Activated naive CD8-positive, alpha-beta T cell treated with anti-CD3 and anti-CD28 coated beads for 36 hours (primary cell): ENCODE data around the gene NUDT1. TPM values are rescaled to one million over a fixed set of nuclear protein-coding genes. Genes with fewer than 3 reads are reported as not detected.

Experiments used
- DNase-seq: peaks from one replicate; pipeline ENCODE4 v3.0.0; 2021
- H3K27ac Mint-ChIP-seq: one replicate; pipeline ENCODE4 v1.8.0; 2022; ENCODE audit warnings: mild to moderate bottlenecking, moderate library complexity, mixed read lengths
- H3K27me3 Mint-ChIP-seq: one replicate; pipeline ENCODE4 v1.8.0; 2022; ENCODE audit warnings: mild to moderate bottlenecking, mixed read lengths
- H3K36me3 Mint-ChIP-seq: one replicate; pipeline ENCODE4 v1.8.0; 2021; ENCODE audit warnings: mild to moderate bottlenecking, mixed read lengths
- H3K4me1 Mint-ChIP-seq: one replicate; pipeline ENCODE4 v1.8.0; 2021; ENCODE audit warnings: mixed read lengths
- H3K4me3 Mint-ChIP-seq: one replicate; pipeline ENCODE4 v1.8.0; 2022; ENCODE audit warnings: mild to moderate bottlenecking, moderate library complexity, mixed read lengths
- H3K9me3 Mint-ChIP-seq: one replicate; pipeline ENCODE4 v1.8.0; 2022; ENCODE audit warnings: mixed read lengths
- total RNA-seq, 2 experiments: library from RNA; stranded (reverse); gene quantifications; one replicate each; pipeline ENCODE4 v1.2.3, GENCODE V29; 2021

The NUDT1 gene
- total RNA-seq, 2 experiments from 2014 or later = 93.5 to 97.0 TPM

- Mint-ChIP-seq H3K27ac (no peak overlapping the region), H3K27me3 (no peaks in the 10 kb centered on the region), H3K4me3 (no peak overlapping the region), H3K4me1 (peaks cover 7% of the 10 kb centered on the region), H3K9me3 (no peaks in the 10 kb centered on the region), H3K36me3 (peaks cover 19% of the 10 kb centered on the region)
- DNase-seq = no peak
These were observed 16.2 kb upstream of the NUDT1 start for GRCh38 chr7:2225830-2226229.

GRCh38 chr7:2227699-2228098, 14.3 kb upstream of the NUDT1 start:
- no peak overlapping the region for H3K4me3 Mint-ChIP-seq
- no peak for DNase-seq
- H3K27me3 Mint-ChIP-seq = no peaks in the 10 kb centered on the region
- no peaks in the 10 kb centered on the region for H3K9me3 Mint-ChIP-seq
- peaks cover 10% of the 10 kb centered on the region for H3K4me1 Mint-ChIP-seq
- H3K36me3 Mint-ChIP-seq = peaks cover 17% of the 10 kb centered on the region
- H3K27ac Mint-ChIP-seq = no peak overlapping the region

DNA sequence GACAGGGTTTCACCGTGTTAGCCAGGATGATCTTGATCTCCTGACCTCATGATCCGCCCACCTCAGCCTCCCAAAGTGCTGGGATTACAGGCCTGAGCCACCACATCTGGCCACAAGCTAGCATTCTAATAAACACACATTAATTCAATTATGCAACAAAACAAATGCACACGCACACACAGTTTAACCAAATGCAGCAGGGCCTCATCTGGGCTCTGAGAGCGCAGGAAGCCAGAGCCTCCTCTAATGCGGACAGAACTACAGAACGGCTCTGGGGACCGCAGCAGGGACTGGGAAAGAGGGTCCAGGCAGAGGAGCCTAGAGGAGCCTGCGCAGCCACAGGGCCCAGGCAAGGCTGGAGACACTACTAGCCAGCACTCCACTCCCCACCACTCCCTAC, 13.1 kb upstream of the NUDT1 start:
- no peaks in the 10 kb centered on the region for H3K27me3 Mint-ChIP-seq
- H3K4me1 Mint-ChIP-seq = peaks cover 15% of the 10 kb centered on the region
- no peak overlapping the region for H3K4me3 Mint-ChIP-seq
- peaks cover 17% of the 10 kb centered on the region for H3K36me3 Mint-ChIP-seq
- H3K9me3 Mint-ChIP-seq = no peaks in the 10 kb centered on the region
- H3K27ac Mint-ChIP-seq = no peak overlapping the region
- no peak for DNase-seq

- H3K36me3 Mint-ChIP-seq = peaks cover 15% of the 10 kb centered on the region
- no peaks in the 10 kb centered on the region for H3K27me3 Mint-ChIP-seq
- H3K4me1 Mint-ChIP-seq = peaks cover 15% of the 10 kb centered on the region
These were observed 12.6 kb upstream of the NUDT1 start for GRCh38 chr7:2229467-2229866.

DNA sequence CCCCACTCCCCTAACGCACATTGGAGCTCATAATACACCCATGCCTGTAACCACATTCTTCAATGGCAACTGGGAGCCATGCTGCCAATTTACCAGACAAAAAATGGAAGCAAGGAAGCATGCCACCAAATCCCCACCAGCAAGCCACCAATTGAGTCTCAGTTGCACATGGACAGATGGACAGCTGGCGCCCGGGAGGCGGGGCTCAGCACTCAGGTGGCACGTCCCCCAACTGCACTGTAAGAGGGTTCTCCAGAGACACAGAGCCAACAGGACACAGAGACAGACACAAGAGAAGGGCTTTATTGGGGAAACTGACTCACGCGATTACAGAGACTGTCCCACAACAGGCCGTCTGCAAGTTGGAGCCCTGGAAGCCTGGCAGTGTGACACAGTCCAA, 11.8 kb upstream of the NUDT1 start:
- Mint-ChIP-seq H3K4me3 (no peak overlapping the region), H3K27me3 (no peaks in the 10 kb centered on the region), H3K4me1 (peaks cover 19% of the 10 kb centered on the region), H3K27ac (no peak overlapping the region), H3K36me3 (peaks cover 21% of the 10 kb centered on the region), H3K9me3 (no peaks in the 10 kb centered on the region)
- no peak for DNase-seq

More at GRCh38 chr7:2229467-2229866, 12.6 kb upstream of the NUDT1 start:
- Mint-ChIP-seq H3K9me3 (no peaks in the 10 kb centered on the region), H3K27ac (no peak overlapping the region), H3K4me3 (no peak overlapping the region)
- no peak for DNase-seq

DNA sequence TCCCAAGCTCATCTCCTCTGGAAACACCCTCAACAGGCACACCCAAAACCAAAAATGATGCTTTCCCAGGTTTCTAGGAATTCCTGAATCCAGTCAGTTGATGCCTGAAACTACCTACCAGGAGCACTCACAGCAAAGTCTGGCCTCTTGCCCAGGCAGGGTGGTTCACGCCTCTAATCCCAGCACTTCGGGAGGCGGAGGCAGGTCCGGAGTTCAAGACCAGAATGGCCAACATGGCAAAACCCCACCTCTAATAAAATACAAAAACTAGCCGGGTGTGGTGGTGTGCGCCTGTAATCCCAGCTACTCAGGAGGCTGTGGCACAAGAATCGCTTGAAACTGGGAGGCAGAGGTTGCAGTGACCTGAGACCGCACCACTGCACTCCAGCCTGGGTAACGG, 11.1 kb upstream of the NUDT1 start:
- no peak for DNase-seq
- no peaks in the 10 kb centered on the region for H3K27me3 Mint-ChIP-seq
- H3K4me3 Mint-ChIP-seq = no peak overlapping the region
- H3K36me3 Mint-ChIP-seq = peaks cover 24% of the 10 kb centered on the region
- H3K9me3 Mint-ChIP-seq = no peaks in the 10 kb centered on the region
- H3K4me1 Mint-ChIP-seq = peaks cover 19% of the 10 kb centered on the region
- H3K27ac Mint-ChIP-seq = no peak overlapping the region

DNA sequence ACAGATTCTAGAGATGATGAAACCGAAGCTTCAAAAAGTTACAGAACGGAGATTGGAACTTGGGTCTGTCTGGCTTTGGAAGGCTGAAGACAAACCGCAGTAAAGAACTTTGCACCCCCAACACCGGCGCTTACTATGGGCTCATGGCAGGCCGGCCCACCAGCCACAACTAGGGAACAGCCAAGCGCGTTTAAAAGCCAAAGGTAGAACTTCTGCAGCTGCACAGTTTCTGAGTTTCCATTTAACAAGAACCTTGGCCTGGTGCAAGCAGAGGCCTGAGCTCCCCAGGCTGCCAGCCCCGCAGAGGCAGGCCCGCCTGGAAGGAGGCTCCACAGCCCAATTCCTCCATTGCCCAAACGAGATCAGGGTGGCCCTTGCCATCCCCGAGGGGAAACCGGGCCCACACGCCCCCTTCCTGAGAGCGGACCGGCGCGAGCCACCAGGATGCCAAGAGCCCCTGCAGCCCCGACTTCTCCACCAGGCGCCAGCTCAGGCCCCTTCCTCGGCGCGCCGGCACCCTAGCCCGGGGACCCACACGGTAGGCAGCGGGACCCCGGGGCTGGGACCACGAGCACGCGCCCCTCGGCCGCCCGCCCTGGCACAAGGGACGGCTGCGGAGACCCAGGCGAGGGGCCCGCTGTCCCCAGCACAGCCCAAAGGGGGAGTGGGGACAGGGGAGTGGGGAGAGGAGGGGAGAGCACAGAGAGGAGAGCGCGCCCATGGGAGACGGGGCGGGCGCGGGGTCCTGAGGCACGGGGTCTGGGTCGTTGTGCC, 9.8 kb upstream of the NUDT1 start:
- Mint-ChIP-seq H3K4me1 (peaks cover 19% of the 10 kb centered on the region), H3K4me3 (peak overlapping the region; percentile 88), H3K27me3 (no peaks in the 10 kb centered on the region), H3K9me3 (no peaks in the 10 kb centered on the region), H3K36me3 (peaks cover 19% of the 10 kb centered on the region), H3K27ac (peak overlapping the region; percentile 54)
- peak; percentile 41 for DNase-seq

GRCh38 chr7:2232766-2233520, 9.1 kb upstream of the NUDT1 start, which contains the start of gene MAD1L1:
TSS of gene MAD1L1 (minus strand) at chr7:2232945. CDS start at chr7:2230133, 2,812 bp downstream.
- DNase-seq = peak; percentile 92
- Mint-ChIP-seq H3K27ac (peak within 1 kb of the TSS; percentile 67), H3K4me1 (peaks cover 23% of the 10 kb centered on the region), H3K27me3 (no peaks in the 10 kb centered on the region), H3K9me3 (no peaks in the 10 kb centered on the region), H3K36me3 (peaks cover 23% of the 10 kb centered on the region), H3K4me3 (peak within 1 kb of the TSS; percentile 88)

DNA sequence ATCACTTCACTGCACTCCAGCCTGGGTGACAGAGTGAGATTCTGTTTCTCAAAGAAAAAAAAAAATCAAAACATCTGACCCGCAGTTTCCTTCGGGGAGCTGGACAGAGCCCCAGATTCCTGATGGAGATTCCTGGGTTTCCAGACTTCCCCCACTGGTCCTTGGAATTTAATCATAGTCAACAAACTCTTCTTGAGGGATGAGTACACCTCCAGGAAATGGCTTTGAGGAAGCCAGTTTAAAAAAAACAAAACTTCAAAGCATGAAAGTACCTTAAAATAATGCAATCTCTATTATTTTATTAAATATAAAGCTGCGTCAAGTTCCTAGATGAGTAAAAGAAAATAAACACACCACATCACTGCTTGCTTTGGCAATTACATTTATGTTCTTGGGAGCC, 8.1 kb upstream of the NUDT1 start:
- DNase-seq = no peak
- H3K4me3 Mint-ChIP-seq = peak overlapping the region; percentile 52
- peaks cover 23% of the 10 kb centered on the region for H3K4me1 Mint-ChIP-seq
- no peaks in the 10 kb centered on the region for H3K27me3 Mint-ChIP-seq
- no peak overlapping the region for H3K27ac Mint-ChIP-seq
- no peaks in the 10 kb centered on the region for H3K9me3 Mint-ChIP-seq
- H3K36me3 Mint-ChIP-seq = peaks cover 27% of the 10 kb centered on the region

DNA sequence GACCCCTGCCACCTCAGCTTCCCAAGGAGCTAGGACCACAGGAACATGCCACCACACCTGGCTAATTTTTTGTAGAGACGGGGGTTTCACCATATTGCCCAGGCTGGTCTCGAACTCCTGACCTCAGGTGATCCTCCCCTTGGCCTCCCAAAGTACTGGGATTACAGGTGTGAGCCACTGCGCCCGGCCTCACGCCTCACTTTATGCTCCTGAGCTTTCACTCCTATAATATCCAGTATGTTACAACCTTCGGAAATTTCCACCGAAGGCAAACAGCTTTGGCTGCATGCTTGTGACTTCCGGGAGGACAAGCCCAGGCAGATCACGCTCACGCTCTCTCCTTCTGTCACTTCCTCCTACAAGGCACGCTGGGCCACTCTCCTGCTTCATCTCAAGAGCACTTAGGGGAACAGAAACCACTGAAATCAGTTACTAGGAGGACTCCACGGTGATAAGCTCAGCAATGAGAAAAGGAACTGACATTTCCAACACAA, 4.9 kb upstream of the NUDT1 start:
- Mint-ChIP-seq H3K27ac (peak overlapping the region; percentile 60), H3K27me3 (no peaks in the 10 kb centered on the region), H3K9me3 (no peaks in the 10 kb centered on the region), H3K36me3 (peaks cover 35% of the 10 kb centered on the region), H3K4me1 (peaks cover 17% of the 10 kb centered on the region), H3K4me3 (no peak overlapping the region)
- DNase-seq = no peak

DNA sequence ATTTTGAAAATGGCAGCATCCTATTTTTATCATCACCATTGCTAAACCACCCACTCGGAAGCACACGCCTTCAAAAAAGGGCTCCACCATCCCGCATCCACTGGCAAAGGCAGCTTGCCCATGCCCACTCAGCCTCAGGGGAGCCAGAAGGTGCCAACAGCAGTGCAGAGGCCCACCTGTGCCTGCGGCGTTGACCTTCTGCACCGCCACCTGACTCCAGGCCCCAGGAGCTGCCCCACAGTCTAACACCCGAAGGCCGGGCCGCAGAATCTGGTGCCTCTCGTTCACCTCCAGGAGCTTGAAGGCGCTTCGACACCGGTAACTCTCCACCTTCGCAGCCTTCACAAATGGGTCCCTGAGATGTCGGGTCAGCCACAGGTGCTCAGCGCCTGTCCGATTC, 2.8 kb upstream of the NUDT1 start:
- no peak overlapping the region for H3K27ac Mint-ChIP-seq
- no peaks in the 10 kb centered on the region for H3K9me3 Mint-ChIP-seq
- peaks cover 35% of the 10 kb centered on the region for H3K36me3 Mint-ChIP-seq
- H3K4me3 Mint-ChIP-seq = no peak overlapping the region
- H3K4me1 Mint-ChIP-seq = peaks cover 12% of the 10 kb centered on the region
- no peaks in the 10 kb centered on the region for H3K27me3 Mint-ChIP-seq
- no peak for DNase-seq

- peak overlapping the region; percentile 97 for H3K4me3 Mint-ChIP-seq
- H3K36me3 Mint-ChIP-seq = peaks cover 26% of the 10 kb centered on the region
- H3K4me1 Mint-ChIP-seq = peaks cover 9% of the 10 kb centered on the region
- no peaks in the 10 kb centered on the region for H3K9me3 Mint-ChIP-seq
- H3K27me3 Mint-ChIP-seq = no peaks in the 10 kb centered on the region
- peak; percentile 32 for DNase-seq
- peak overlapping the region; percentile 91 for H3K27ac Mint-ChIP-seq
These were observed 759 bp downstream of the NUDT1 start for GRCh38 chr7:2242541-2243429.

DNA sequence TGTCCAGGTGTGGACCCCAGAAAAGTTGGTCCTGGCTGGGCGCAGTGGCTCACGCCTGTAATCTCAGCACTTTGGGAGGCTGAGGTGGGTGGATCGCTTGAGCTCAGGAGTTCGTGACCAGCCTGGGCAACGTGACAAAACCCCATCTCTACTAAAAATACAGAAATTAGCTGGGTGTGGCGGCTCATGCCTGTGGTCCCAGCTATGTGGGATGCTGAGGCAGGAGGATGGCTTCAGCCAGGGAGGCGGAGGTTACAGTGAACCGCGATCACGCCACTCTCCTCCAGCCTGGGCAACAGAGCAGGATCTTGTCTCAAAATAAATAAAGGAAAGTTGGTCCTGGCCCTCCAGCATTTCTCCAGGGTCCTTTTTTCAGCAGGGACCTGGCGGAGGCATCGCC, 1.4 kb downstream of the NUDT1 start:
- no peak for DNase-seq
- peaks cover 27% of the 10 kb centered on the region for H3K36me3 Mint-ChIP-seq
- H3K27me3 Mint-ChIP-seq = no peaks in the 10 kb centered on the region
- H3K27ac Mint-ChIP-seq = no peak overlapping the region
- H3K4me1 Mint-ChIP-seq = peaks cover 9% of the 10 kb centered on the region
- peak overlapping the region; percentile 97 for H3K4me3 Mint-ChIP-seq
- H3K9me3 Mint-ChIP-seq = no peaks in the 10 kb centered on the region

DNA sequence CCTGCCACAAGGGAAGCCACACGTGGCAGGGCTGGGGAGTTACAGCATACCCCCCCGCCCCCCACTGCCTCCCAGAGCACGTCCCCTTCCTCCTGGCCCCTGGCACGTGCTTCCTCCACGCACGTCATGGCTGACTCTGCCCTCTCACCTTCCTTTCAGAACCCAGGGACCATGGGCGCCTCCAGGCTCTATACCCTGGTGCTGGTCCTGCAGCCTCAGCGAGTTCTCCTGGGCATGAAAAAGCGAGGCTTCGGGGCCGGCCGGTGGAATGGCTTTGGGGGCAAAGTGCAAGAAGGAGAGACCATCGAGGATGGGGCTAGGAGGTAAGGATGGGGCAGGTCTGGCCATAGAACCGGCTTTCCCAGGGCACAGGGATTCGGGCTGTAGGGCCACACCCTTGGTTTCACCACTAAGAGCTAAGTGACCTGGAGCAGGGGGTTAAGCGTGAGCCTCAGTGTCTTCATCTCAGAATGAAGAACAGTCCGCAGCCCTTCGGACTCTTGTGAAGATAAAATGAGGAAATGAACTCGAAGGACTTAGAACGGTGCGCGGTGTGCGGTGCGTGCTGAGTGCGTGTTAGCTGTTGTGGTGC, 2.5 kb downstream of the NUDT1 start:
- Mint-ChIP-seq H3K27ac (peak overlapping the region; percentile 34), H3K4me1 (peaks cover 18% of the 10 kb centered on the region), H3K36me3 (peaks cover 25% of the 10 kb centered on the region), H3K9me3 (no peaks in the 10 kb centered on the region), H3K27me3 (no peaks in the 10 kb centered on the region), H3K4me3 (no peak overlapping the region)
- no peak for DNase-seq
